SK-N-SH (cell line): ENCODE results near the gene KIR2DL4. TPM values are rescaled to one million over a fixed set of nuclear protein-coding genes. Genes with fewer than 3 reads are reported as not detected.

Experiments used
- CTCF ChIA-PET: fragments of 300-600, 350-600 bp; formaldehyde crosslinking; extraction: SDS; loops from one replicate; lab custom pipeline; 2021; lab: Yijun Ruan, JAX
- POLR2A ChIA-PET: fragments of 350-600 bp; sonication (Branson Sonifier 250); formaldehyde crosslinking; extraction: SDS; loops from one replicate; lab custom pipeline; 2020; ENCODE audit warnings: antibody characterized with exemption, inconsistent platforms; lab: Yijun Ruan, JAX
- DNase-seq: peaks from one replicate; pipeline ENCODE4 v3.0.0; 2012
- H2AFZ ChIP-seq: fragments of 200-600 bp; sonication (generic); 2 replicates; pipeline ENCODE4 v1.8.1; 2016; ENCODE audit warnings: antibody characterized with exemption, mild to moderate bottlenecking, low read depth
- H3F3A ChIP-seq: fragments of 200-600 bp; sonication (generic); replicated peaks from 2 replicates; pipeline ENCODE3; 2016; ENCODE audit warnings: antibody characterized with exemption, mild to moderate bottlenecking; ENCODE audit not compliant: insufficient read depth
- H3K27ac ChIP-seq, 2 experiments: fragments of 200-500 bp in 1 of 2; fragments of 200-600 bp in 1 of 2; sonication (Bioruptor generic) in 1 of 2; sonication (generic), shearing (Covaris generic) in 1 of 2; 2 replicates each; pipeline versions ENCODE4 v1.5.1 to v1.6.1; 2014 to 2016; ENCODE audit warnings: low read depth in 2 of 2, inconsistent platforms in 1 of 2, low read length in 1 of 2, mild to moderate bottlenecking in 1 of 2, mixed read lengths in 1 of 2
- H3K27me3 ChIP-seq: fragments of 200-600 bp; sonication (generic), shearing (Covaris generic); 2 replicates; pipeline ENCODE4 v1.6.1; 2016; ENCODE audit warnings: mixed run types; ENCODE audit not compliant: insufficient read depth
- H3K36me3 ChIP-seq, 2 experiments: fragments of 200-500 bp in 1 of 2; fragments of 200-600 bp in 1 of 2; sonication (Bioruptor generic) in 1 of 2; sonication (generic) in 1 of 2; replicated peaks in 1 of 2; 2 replicates each; pipeline versions ENCODE3 to v1.5.1; 2014 to 2016; ENCODE audit warnings: low read length in 1 of 2, mild to moderate bottlenecking in 1 of 2; ENCODE audit not compliant: insufficient read depth in 2 of 2, control insufficient read depth in 1 of 2
- H3K4me1 ChIP-seq, 2 experiments: fragments of 200-500 bp in 1 of 2; fragments of 200-600 bp in 1 of 2; sonication (Bioruptor generic) in 1 of 2; sonication (generic), shearing (Covaris generic) in 1 of 2; 2 replicates each; pipeline versions ENCODE4 v1.5.1 to v1.6.1; 2014 to 2016; ENCODE audit warnings: low read depth in 1 of 2, low read length in 1 of 2, mixed run types in 1 of 2; ENCODE audit not compliant: insufficient read depth in 2 of 2, control insufficient read depth in 1 of 2
- H3K4me2 ChIP-seq: fragments of 200-600 bp; sonication (generic), shearing (Covaris generic); 2 replicates; pipeline ENCODE4 v1.6.1; 2017; ENCODE audit warnings: mixed run types
- H3K4me3 ChIP-seq, 2 experiments: fragments of 200-500 bp in 1 of 2; fragments of 200-600 bp in 1 of 2; sonication (Bioruptor generic) in 1 of 2; sonication (generic), shearing (Covaris generic) in 1 of 2; 2 replicates each; pipeline versions ENCODE4 v1.5.1 to v1.8.1; 2014 to 2016; ENCODE audit warnings: low read depth in 2 of 2, inconsistent platforms in 1 of 2, low read length in 1 of 2, mild to moderate bottlenecking in 1 of 2, mixed read lengths in 1 of 2, moderate library complexity in 1 of 2
- H3K79me2 ChIP-seq: fragments of 200-600 bp; sonication (generic); 2 replicates; pipeline ENCODE4 v1.8.1; 2017; ENCODE audit warnings: mild to moderate bottlenecking; ENCODE audit not compliant: insufficient read depth
- H3K9ac ChIP-seq: fragments of 200-600 bp; sonication (generic); 2 replicates; pipeline ENCODE4 v1.6.1; 2017; ENCODE audit warnings: mixed run types
- H3K9me2 ChIP-seq: fragments of 200-600 bp; sonication (generic); 2 replicates; pipeline ENCODE4 v1.6.1; 2017; ENCODE audit warnings: mixed run types
- H3K9me3 ChIP-seq: fragments of 200-600 bp; sonication (generic); 2 replicates; pipeline ENCODE4 v1.6.1; 2017; ENCODE audit warnings: mixed run types, mild to moderate bottlenecking, moderate library complexity
- H4K20me1 ChIP-seq: fragments of 200-600 bp; sonication (generic); 2 replicates; pipeline ENCODE4 v1.6.1; 2017; ENCODE audit warnings: mild to moderate bottlenecking, mixed run types; ENCODE audit not compliant: insufficient read depth
- CHD2 ChIP-seq: fragments of 150-350 bp; IDR thresholded peaks from 2 replicates; pipeline ENCODE4 v1.6.1; 2018; ENCODE audit warnings: low read length; ENCODE audit not compliant: partially characterized antibody
- ELF1 ChIP-seq: IDR thresholded peaks from 2 replicates; pipeline ENCODE4 v1.4.0; 2012
- FOSL2 ChIP-seq: IDR thresholded peaks from 2 replicates; pipeline ENCODE4 v1.4.0; 2012; ENCODE audit warnings: low read depth, mild to moderate bottlenecking, moderate library complexity, borderline replicate concordance
- FOXJ3 ChIP-seq: sonication (generic); formaldehyde crosslinking; IDR thresholded peaks from 2 replicates; pipeline ENCODE4 v1.5.1; 2020; ENCODE audit warnings: mild to moderate bottlenecking, missing genetic modification reagents
- FOXM1 ChIP-seq: IDR thresholded peaks from 2 replicates; pipeline ENCODE4 v1.4.0; 2012; ENCODE audit warnings: low read depth, mild to moderate bottlenecking
- GABPA ChIP-seq: IDR thresholded peaks from 2 replicates; pipeline ENCODE4 v1.4.0; 2012; ENCODE audit warnings: low read depth, mild to moderate bottlenecking
- GATA2 ChIP-seq: sonication (generic); formaldehyde crosslinking; IDR thresholded peaks from 2 replicates; pipeline ENCODE4 v1.5.0; 2020; ENCODE audit warnings: mild to moderate bottlenecking, missing genetic modification reagents
- MEF2A ChIP-seq: IDR thresholded peaks from 2 replicates; pipeline ENCODE4 v1.4.0; 2012; ENCODE audit warnings: low read depth, borderline replicate concordance
- NFIC ChIP-seq: IDR thresholded peaks from 2 replicates; pipeline ENCODE4 v1.4.0; 2012; ENCODE audit warnings: borderline replicate concordance
- POLR2AphosphoS5 ChIP-seq: IDR thresholded peaks from 2 replicates; pipeline ENCODE4 v1.6.1; 2012; ENCODE audit warnings: low read depth, low read length
- RAD21 ChIP-seq: IDR thresholded peaks from 2 replicates; pipeline ENCODE4 v1.6.1; 2012; ENCODE audit warnings: mild to moderate bottlenecking, low read length
- TAF1 ChIP-seq: IDR thresholded peaks from 2 replicates; pipeline ENCODE4 v1.6.1; 2012; ENCODE audit warnings: low read depth, mild to moderate bottlenecking, low read length, moderate library complexity, borderline replicate concordance
- TEAD4 ChIP-seq: IDR thresholded peaks from 2 replicates; pipeline ENCODE4 v1.4.0; 2012; ENCODE audit warnings: mild to moderate bottlenecking, borderline replicate concordance; ENCODE audit not compliant: insufficient read depth
- WGBS: methylation state at CpG from one replicate; pipeline ENCODE4 v1.1.6; 2017; ENCODE audit warnings: low lambda C conversion rate; 5-methylcytosine and 5-hydroxymethylcytosine counted together
- polyA plus RNA-seq, 3 experiments: library from polyadenylated mRNA; depleted of rRNA; stranded (reverse); fragments of >200 nt; gene quantifications; 2 replicates each; pipeline ENCODE4 v1.2.3, GENCODE V29; 2012
- TF ChIP-seq, protein P1 (sequence below): fragments of 200-600 bp; sonication (generic); IDR thresholded peaks from 2 replicates; pipeline ENCODE4 v1.6.1; 2017; ENCODE audit warnings: antibody characterized with exemption, mild to moderate bottlenecking, moderate library complexity
- TF ChIP-seq, protein P2 (sequence below): fragments of 150-350 bp; IDR thresholded peaks from 2 replicates; pipeline ENCODE4 v1.6.1; 2016; ENCODE audit warnings: mild to moderate bottlenecking, low read depth, low read length
- TF ChIP-seq, protein P3 (sequence below): IDR thresholded peaks from 2 replicates; pipeline ENCODE4 v1.4.0; 2012; ENCODE audit warnings: low read depth, borderline replicate concordance
- TF ChIP-seq, protein P4 (sequence below): IDR thresholded peaks from 2 replicates; pipeline ENCODE4; 2012

KIR2DL4 gene
- polyA plus RNA-seq, 1 of the 3 experiments (the other 2 are of a cell fraction) = not detected

DNA sequence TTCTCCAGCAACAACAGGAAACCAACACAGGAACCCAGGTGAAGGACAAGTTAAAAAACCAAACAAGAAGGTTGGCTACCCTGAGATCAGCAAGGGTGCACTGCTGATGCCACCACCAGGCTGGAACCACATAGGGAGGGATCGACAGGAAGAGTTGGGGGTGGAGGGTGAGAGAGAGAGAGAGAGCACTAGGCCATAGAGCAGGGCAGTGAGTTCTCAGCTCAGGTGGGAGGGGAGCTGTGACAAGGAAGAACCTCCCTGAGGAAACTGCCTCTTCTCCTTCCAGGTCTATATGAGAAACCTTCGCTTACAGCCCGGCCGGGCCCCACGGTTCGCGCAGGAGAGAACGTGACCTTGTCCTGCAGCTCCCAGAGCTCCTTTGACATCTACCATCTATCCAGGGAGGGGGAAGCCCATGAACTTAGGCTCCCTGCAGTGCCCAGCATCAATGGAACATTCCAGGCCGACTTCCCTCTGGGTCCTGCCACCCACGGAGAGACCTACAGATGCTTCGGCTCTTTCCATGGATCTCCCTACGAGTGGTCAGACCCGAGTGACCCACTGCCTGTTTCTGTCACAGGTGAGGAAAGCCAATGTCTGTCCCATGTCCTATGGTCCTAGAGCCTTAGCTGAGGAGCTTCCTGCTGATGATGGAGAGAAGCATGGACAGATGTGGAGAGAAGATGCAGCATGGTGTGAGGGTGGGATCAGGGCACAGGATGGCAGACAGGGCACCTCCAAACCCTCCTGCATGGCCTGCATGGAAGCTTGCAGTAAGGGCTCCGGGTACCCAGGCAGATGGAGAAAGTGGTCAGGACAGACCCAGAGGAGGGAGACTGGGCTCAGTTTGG lies 2.5 kb downstream of the KIR2DL4 start:
- Histone ChIP-seq H3K9ac (no peak overlapping the region), H2AFZ (no peak overlapping the region), H4K20me1 (no peaks in the 10 kb centered on the region), H3K4me3 (no peak overlapping the region), H3K27me3 (no peaks in the 10 kb centered on the region), H3K79me2 (no peaks in the 10 kb centered on the region), H3F3A (no peaks in the 10 kb centered on the region), H3K27ac (no peak overlapping the region), H3K4me2 (no peak overlapping the region), H3K36me3 (no peaks in the 10 kb centered on the region), H3K4me1 (no peaks in the 10 kb centered on the region), H3K9me3 (no peaks in the 10 kb centered on the region), H3K9me2 (no peaks in the 10 kb centered on the region)
- CTCF ChIA-PET = no interaction called here
- TF ChIP-seq GATA2 (CRISPR knock-in tag) = no peak
- TF ChIP-seq, protein P1, sequence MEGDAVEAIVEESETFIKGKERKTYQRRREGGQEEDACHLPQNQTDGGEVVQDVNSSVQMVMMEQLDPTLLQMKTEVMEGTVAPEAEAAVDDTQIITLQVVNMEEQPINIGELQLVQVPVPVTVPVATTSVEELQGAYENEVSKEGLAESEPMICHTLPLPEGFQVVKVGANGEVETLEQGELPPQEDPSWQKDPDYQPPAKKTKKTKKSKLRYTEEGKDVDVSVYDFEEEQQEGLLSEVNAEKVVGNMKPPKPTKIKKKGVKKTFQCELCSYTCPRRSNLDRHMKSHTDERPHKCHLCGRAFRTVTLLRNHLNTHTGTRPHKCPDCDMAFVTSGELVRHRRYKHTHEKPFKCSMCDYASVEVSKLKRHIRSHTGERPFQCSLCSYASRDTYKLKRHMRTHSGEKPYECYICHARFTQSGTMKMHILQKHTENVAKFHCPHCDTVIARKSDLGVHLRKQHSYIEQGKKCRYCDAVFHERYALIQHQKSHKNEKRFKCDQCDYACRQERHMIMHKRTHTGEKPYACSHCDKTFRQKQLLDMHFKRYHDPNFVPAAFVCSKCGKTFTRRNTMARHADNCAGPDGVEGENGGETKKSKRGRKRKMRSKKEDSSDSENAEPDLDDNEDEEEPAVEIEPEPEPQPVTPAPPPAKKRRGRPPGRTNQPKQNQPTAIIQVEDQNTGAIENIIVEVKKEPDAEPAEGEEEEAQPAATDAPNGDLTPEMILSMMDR = no peak
- TF ChIP-seq, protein P2, sequence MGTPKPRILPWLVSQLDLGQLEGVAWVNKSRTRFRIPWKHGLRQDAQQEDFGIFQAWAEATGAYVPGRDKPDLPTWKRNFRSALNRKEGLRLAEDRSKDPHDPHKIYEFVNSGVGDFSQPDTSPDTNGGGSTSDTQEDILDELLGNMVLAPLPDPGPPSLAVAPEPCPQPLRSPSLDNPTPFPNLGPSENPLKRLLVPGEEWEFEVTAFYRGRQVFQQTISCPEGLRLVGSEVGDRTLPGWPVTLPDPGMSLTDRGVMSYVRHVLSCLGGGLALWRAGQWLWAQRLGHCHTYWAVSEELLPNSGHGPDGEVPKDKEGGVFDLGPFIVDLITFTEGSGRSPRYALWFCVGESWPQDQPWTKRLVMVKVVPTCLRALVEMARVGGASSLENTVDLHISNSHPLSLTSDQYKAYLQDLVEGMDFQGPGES = no peak
- no peak for TF ChIP-seq RAD21
- TF ChIP-seq TAF1 = no peak
- TF ChIP-seq MEF2A = no peak
- TF ChIP-seq NFIC = no peak
- no peak for TF ChIP-seq POLR2AphosphoS5
- TF ChIP-seq FOXJ3 (CRISPR knock-in tag) = no peak
- TF ChIP-seq FOSL2 = no peak
- TF ChIP-seq, protein P3, sequence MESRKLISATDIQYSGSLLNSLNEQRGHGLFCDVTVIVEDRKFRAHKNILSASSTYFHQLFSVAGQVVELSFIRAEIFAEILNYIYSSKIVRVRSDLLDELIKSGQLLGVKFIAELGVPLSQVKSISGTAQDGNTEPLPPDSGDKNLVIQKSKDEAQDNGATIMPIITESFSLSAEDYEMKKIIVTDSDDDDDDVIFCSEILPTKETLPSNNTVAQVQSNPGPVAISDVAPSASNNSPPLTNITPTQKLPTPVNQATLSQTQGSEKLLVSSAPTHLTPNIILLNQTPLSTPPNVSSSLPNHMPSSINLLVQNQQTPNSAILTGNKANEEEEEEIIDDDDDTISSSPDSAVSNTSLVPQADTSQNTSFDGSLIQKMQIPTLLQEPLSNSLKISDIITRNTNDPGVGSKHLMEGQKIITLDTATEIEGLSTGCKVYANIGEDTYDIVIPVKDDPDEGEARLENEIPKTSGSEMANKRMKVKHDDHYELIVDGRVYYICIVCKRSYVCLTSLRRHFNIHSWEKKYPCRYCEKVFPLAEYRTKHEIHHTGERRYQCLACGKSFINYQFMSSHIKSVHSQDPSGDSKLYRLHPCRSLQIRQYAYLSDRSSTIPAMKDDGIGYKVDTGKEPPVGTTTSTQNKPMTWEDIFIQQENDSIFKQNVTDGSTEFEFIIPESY = no peak
- TF ChIP-seq, protein P4, sequence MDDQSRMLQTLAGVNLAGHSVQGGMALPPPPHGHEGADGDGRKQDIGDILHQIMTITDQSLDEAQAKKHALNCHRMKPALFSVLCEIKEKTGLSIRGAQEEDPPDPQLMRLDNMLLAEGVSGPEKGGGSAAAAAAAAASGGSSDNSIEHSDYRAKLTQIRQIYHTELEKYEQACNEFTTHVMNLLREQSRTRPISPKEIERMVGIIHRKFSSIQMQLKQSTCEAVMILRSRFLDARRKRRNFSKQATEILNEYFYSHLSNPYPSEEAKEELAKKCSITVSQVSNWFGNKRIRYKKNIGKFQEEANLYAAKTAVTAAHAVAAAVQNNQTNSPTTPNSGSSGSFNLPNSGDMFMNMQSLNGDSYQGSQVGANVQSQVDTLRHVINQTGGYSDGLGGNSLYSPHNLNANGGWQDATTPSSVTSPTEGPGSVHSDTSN = no peak
- no peak for TF ChIP-seq TEAD4
- TF ChIP-seq GABPA = no peak
- TF ChIP-seq ELF1 = no peak
- TF ChIP-seq FOXM1 = no peak
- TF ChIP-seq CHD2 = no peak
- DNase-seq = no peak
- WGBS = 4% methylated on average over 5 of the region's 14 CpGs
- POLR2A ChIA-PET = no interaction called here
